Heart left ventricle (tissue), 13 donors: ENCODE measurements around the gene NRDE2.

Experiments
- POLR2A ChIP-seq, 2 donors: fragments of 450-650 bp; IDR thresholded peaks; one replicate each; pipeline ENCODE4 v1.6.1; 2017; ENCODE audit warnings: antibody characterized with exemption in 2 of 2, mild to moderate bottlenecking in 2 of 2, moderate library complexity in 2 of 2
- TF ChIP-seq, protein P1 (sequence below), 12 donors: fragments of 200-600 bp; sonication (generic) in 4 of 12; IDR thresholded peaks; one replicate each; pipeline versions ENCODE4 v1.5.0 to v1.8.0; 2018 to 2022; ENCODE audit warnings: antibody characterized with exemption in 12 of 12, mild to moderate bottlenecking in 5 of 12
- donor health status: ischemic (EF 13 %, LVEDD 7.1; RV severe dilation, severe dysfunction).
- donor health status: DM: no; HTN: yes; CAD: no.
- donor health status: DM: no; HTN: no; CAD: no.
- donor health status: ischemic (EF 25% LVEDD 6.9; RV normal size, moderate dysfunction).
- donor health status: ischemic (EF 25% LVEDD 5.7; RV mildly dilated, moderate dysfunction).
- donor health status: ischemic (EF 35%, LVEDD 5.7; RV mildly dilated, moderate dysfunction).
- donor health status: nonischemic (EF 11% LVEDD 7.7; RV severe dilation, severe dysfunction).
- donor health status: DM: yes; HTN: yes; CAD: no.
- donor health status: PGD.
- donor health status: ischemic (EF 29% LVEDD 5.4; RV normal size, mild dysfunction).
- donor health status: nonischemic (EF 23%, LVEDD 6.1; RV moderate dilation, normal function).

DNA sequence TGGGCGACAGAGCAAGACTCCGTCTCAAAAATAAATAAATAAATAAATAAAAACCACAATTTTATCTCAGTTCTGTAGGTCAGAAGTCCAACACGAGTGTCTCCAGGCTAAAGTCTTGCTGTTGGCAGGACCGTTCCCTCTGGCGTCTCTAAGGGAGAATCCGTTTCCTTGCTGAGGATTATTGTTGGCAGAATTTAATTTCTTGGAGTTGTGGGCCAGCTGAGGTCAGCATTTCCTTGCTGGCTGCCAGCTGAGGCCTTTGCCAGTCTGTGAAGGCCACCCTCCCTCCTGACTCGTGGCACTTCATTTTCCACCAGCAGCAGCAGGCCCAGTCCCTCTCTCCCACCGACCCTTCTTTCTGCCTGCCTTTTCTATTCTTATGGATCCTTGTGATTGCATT lies 58.2 kb downstream of the NRDE2 start:
- TF ChIP-seq, protein P1, sequence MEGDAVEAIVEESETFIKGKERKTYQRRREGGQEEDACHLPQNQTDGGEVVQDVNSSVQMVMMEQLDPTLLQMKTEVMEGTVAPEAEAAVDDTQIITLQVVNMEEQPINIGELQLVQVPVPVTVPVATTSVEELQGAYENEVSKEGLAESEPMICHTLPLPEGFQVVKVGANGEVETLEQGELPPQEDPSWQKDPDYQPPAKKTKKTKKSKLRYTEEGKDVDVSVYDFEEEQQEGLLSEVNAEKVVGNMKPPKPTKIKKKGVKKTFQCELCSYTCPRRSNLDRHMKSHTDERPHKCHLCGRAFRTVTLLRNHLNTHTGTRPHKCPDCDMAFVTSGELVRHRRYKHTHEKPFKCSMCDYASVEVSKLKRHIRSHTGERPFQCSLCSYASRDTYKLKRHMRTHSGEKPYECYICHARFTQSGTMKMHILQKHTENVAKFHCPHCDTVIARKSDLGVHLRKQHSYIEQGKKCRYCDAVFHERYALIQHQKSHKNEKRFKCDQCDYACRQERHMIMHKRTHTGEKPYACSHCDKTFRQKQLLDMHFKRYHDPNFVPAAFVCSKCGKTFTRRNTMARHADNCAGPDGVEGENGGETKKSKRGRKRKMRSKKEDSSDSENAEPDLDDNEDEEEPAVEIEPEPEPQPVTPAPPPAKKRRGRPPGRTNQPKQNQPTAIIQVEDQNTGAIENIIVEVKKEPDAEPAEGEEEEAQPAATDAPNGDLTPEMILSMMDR (IDR thresholded peaks at IDR 0.05), result no peak
- TF ChIP-seq POLR2A (IDR thresholded peaks at IDR 0.05), result no peak
